Left lung (tissue), 10 donors: ENCODE measurements around the gene LRRC39. TPM values are rescaled to one million over a fixed set of nuclear protein-coding genes. Genes with fewer than 3 reads are reported as not detected.

Experiments used
- ATAC-seq: fragments of 200-7000 bp; cut with Tn5 transposase; one replicate; pipeline ENCODE4 v1.9.1; 2020; ENCODE audit warnings: moderate library complexity
- DNase-seq, 4 donors: peaks; one replicate each; pipeline ENCODE4 v3.0.0-alpha.2; 2013 to 2020
- H3K27ac ChIP-seq, 2 donors: fragments of 200-600 bp; sonication (generic) in 1 of 2; one replicate each; pipeline versions ENCODE4 v1.5.0 to v1.8.0; 2020 to 2021
- H3K27me3 ChIP-seq, 2 donors: fragments of 200-600 bp; sonication (generic) in 1 of 2; one replicate each; pipeline versions ENCODE4 v1.5.0 to v1.8.0; 2020 to 2021
- H3K36me3 ChIP-seq, 2 donors: fragments of 200-600 bp; sonication (generic) in 1 of 2; one replicate each; pipeline versions ENCODE4 v1.5.0 to v1.8.0; 2020 to 2021
- H3K4me1 ChIP-seq, 2 donors: fragments of 200-600 bp; one replicate each; pipeline ENCODE4 v1.8.0; 2021
- H3K4me3 ChIP-seq, 2 donors: fragments of 200-600 bp; sonication (generic) in 1 of 2; one replicate each; pipeline versions ENCODE4 v1.5.0 to v1.8.0; 2020 to 2021; ENCODE audit warnings: mild to moderate bottlenecking in 1 of 2
- H3K9me3 ChIP-seq, 2 donors: fragments of 200-600 bp; sonication (generic) in 1 of 2; one replicate each; pipeline versions ENCODE4 v1.5.0 to v1.8.0; 2020 to 2021
- CTCF ChIP-seq, 2 donors: fragments of 200-600 bp; sonication (generic) in 1 of 2; IDR thresholded peaks; one replicate each; pipeline versions ENCODE4 v1.5.0 to v1.8.0; 2021; ENCODE audit warnings: antibody characterized with exemption in 2 of 2
- intact Hi-C, 2 donors: fragments of 100-400 bp; cut with DNase I; formaldehyde crosslinking; loops; one replicate each; pipeline versions ENCODE4 v1.11.2 to v1.14.2; 2022
- polyA plus RNA-seq, 6 donors: library from polyadenylated mRNA; unstranded; fragments of 120-200 nt; gene quantifications; one replicate each; pipeline ENCODE4 v1.2.1, GENCODE V29; 2013; ENCODE audit not compliant: insufficient read length in 6 of 6
- total RNA-seq, 2 donors: library from RNA; stranded (reverse); fragmentation: NEBNext Ultra II Directional; extraction: Animal tissue kit (Norgen Biotek cat#: 25700); gene quantifications; one replicate each; pipeline ENCODE4 v1.2.1, GENCODE V29; 2021
- donor health status: DM: no; HTN: yes; CAD: no.
- donor health status: DM: no; HTN: no; CAD: no.

LRRC39 gene
- total and polyA plus RNA-seq, 8 donors, result 0.35 to 4.2 (median 3.3) TPM

DNA sequence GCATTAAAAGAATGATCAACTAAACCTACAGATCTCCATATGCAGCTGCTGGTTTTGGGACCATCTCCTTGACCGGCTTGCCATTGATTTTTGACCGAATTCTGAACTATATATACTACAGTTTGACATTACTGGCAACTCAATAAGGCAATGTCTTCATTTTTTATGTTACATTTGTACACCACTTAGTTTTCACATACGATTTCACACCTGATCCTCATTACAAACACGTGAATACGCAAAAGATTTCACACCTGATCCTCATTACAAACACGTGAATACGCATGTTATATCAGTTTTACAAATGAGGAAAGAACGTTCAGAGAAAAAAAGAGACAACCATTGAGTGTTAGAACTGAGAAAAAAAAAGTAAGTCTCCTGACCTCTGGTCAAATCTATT, 46.4 kb downstream of the LRRC39 start:
- Histone ChIP-seq H3K36me3 (no peaks in the 10 kb centered on the region), H3K9me3 (no peaks in the 10 kb centered on the region), H3K4me3 (peak overlapping the region in 1 of 2 donors; percentile 71), H3K27ac (no peak overlapping the region), H3K27me3 (no peaks in the 10 kb centered on the region), H3K4me1 (peaks cover 6 to 31% of the 10 kb centered on the region in 2 donors)
- intact Hi-C loops, result no loop called here
- TF ChIP-seq CTCF (IDR thresholded peaks at IDR 0.05), result no peak
- no peak for DNase-seq
- no peak for ATAC-seq

- Histone ChIP-seq H3K4me1 (peaks cover 6 to 31% of the 10 kb centered on the region in 2 donors), H3K9me3 (no peaks in the 10 kb centered on the region), H3K36me3 (no peaks in the 10 kb centered on the region), H3K4me3 (no peak overlapping the region), H3K27me3 (no peaks in the 10 kb centered on the region), H3K27ac (no peak overlapping the region)
- intact Hi-C loops, result no loop called here
- no peak for ATAC-seq
- TF ChIP-seq CTCF (IDR thresholded peaks at IDR 0.05), result no peak
- no peak for DNase-seq
Measured at GRCh38 chr1:100130552-100131077, 47.4 kb downstream of the LRRC39 start.

DNA sequence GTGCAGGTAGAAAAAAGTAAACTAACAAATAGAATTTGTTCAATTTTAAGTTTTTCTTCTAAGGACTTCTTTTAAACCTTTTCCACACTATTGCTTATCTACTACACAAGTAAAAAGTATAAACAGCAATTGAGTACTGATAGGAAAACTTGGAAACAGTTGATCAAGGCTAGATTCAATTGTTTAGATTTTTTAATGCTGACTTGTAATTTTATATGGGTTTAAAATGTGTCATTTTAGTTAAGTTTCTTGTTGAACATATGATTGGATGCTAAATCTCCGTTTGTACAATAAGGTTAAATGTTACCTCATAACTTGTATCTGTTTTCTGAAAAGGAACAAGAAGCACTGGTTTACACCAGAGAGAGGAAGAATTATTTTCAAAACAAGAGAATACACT, 50.8 kb downstream of the LRRC39 start:
- Histone ChIP-seq H3K4me1 (peaks cover 0 to 15% of the 10 kb centered on the region in 2 donors), H3K9me3 (no peaks in the 10 kb centered on the region), H3K27ac (no peak overlapping the region), H3K4me3 (no peak overlapping the region), H3K36me3 (no peaks in the 10 kb centered on the region), H3K27me3 (no peaks in the 10 kb centered on the region)
- DNase-seq (no peak), ATAC-seq (no peak)
- intact Hi-C loops, result no loop called here
- TF ChIP-seq CTCF (IDR thresholded peaks at IDR 0.05), result no peak

DNA sequence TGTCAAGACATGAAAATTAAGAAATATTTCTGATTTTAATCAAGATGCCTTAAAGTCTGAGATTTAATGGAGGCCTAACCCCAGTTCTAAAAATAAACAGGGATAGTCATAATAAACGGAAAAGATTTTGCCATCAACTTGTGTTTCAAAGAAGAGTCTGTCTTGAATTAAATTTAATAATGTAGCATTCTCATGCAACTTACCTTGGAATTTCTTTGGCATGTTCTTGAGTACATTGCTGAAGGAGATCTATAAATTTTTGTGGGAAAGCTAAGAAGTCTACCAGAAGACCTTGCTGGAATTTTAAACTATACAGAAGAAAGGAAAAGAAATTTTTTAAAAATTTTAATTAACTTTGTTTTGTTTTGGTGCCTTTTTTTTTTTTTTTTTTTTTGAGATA, 55.9 kb downstream of the LRRC39 start:
- intact Hi-C loops, result no loop called here
- Histone ChIP-seq H3K4me1 (no peaks in the 10 kb centered on the region), H3K4me3 (no peak overlapping the region), H3K27me3 (no peaks in the 10 kb centered on the region), H3K27ac (no peak overlapping the region), H3K9me3 (no peaks in the 10 kb centered on the region), H3K36me3 (peaks cover 0 to 12% of the 10 kb centered on the region in 2 donors)
- DNase-seq (no peak), ATAC-seq (no peak)
- no peak for TF ChIP-seq CTCF (IDR thresholded peaks at IDR 0.05)

DNA sequence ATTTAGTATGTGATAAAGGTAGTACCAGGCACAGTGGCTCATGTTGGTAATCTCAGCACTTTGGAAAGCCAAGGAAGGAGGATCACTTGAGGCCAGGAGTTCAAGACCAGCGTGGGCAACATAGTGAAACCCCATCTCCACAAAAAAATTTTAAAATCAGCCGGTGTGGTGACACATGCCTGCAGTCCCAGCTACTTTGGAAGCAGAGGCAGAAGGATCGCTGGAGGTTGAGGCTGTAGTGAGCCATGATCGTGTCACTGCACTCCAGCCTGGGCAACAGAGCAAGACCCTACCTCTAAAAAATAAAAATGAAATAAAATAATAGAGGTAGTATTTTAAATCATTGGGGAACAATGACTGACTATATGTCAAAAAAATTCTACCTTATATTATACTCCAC, 62.5 kb downstream of the LRRC39 start:
- Histone ChIP-seq H3K4me1 (no peaks in the 10 kb centered on the region), H3K36me3 (peaks cover 0 to 12% of the 10 kb centered on the region in 2 donors), H3K4me3 (no peak overlapping the region), H3K9me3 (no peaks in the 10 kb centered on the region), H3K27ac (no peak overlapping the region), H3K27me3 (no peaks in the 10 kb centered on the region)
- ATAC-seq (no peak), DNase-seq (no peak)
- TF ChIP-seq CTCF (IDR thresholded peaks at IDR 0.05), result no peak
- intact Hi-C loops, result no loop called here
